NB4 (cell line): ENCODE measurements around the gene CCNB2.
"Not testable (repeated sequence)": the region's sequence is repeated elsewhere in the genome, so short reads cannot be mapped to it uniquely, and the experiment has no call there.

Source experiments
- DNase-seq: peaks from one replicate; pipeline ENCODE4 v3.0.0; 2010; ENCODE audit warnings: low read depth
- H3K4me3 ChIP-seq: one replicate; pipeline ENCODE4 v1.5.1; 2011; ENCODE audit warnings: mild to moderate bottlenecking, low read depth, low read length, moderate library complexity
- MAX ChIP-seq: IDR thresholded peaks from 2 replicates; pipeline ENCODE4 v1.6.1; 2011; ENCODE audit warnings: low read depth, low read length
- MYC ChIP-seq: IDR thresholded peaks from 2 replicates; pipeline ENCODE4 v1.6.1; 2011; ENCODE audit warnings: low read depth, low read length
- POLR2A ChIP-seq: IDR thresholded peaks from 2 replicates; pipeline ENCODE4 v1.6.1; 2011; ENCODE audit warnings: mild to moderate bottlenecking; ENCODE audit not compliant: insufficient read length; ENCODE audit errors: extremely low read depth
- TF ChIP-seq, protein P1 (sequence below): IDR thresholded peaks from one replicate; pipeline ENCODE4 v1.5.1; 2012; ENCODE audit warnings: low read depth, low read length

The CCNB2 gene

DNA sequence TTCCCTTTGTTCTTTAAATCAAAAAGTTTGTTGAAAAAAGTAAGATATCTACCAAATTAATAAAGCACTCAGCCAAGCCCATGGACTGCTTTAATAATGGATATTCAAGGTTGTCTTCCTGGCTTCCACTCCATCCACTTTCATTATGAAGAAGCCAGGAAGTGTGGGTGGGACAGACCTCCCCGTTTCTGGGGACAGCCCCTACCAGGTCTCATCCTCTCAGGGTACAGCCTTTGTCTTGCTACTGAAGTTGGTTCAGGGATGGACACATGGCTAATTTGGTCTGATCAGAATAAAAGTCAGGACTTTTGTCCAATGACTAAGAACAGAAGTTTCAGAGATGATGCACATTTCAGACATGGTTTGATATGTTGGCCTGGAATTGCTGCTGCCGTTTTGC, 32.6 kb downstream of the CCNB2 start:
- H3K4me3 ChIP-seq: no peak overlapping the region
- DNase-seq: no peak
- no peak for TF ChIP-seq MYC
- TF ChIP-seq POLR2A: no peak
- TF ChIP-seq, protein P1, sequence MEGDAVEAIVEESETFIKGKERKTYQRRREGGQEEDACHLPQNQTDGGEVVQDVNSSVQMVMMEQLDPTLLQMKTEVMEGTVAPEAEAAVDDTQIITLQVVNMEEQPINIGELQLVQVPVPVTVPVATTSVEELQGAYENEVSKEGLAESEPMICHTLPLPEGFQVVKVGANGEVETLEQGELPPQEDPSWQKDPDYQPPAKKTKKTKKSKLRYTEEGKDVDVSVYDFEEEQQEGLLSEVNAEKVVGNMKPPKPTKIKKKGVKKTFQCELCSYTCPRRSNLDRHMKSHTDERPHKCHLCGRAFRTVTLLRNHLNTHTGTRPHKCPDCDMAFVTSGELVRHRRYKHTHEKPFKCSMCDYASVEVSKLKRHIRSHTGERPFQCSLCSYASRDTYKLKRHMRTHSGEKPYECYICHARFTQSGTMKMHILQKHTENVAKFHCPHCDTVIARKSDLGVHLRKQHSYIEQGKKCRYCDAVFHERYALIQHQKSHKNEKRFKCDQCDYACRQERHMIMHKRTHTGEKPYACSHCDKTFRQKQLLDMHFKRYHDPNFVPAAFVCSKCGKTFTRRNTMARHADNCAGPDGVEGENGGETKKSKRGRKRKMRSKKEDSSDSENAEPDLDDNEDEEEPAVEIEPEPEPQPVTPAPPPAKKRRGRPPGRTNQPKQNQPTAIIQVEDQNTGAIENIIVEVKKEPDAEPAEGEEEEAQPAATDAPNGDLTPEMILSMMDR: no peak
- TF ChIP-seq MAX: no peak

DNA sequence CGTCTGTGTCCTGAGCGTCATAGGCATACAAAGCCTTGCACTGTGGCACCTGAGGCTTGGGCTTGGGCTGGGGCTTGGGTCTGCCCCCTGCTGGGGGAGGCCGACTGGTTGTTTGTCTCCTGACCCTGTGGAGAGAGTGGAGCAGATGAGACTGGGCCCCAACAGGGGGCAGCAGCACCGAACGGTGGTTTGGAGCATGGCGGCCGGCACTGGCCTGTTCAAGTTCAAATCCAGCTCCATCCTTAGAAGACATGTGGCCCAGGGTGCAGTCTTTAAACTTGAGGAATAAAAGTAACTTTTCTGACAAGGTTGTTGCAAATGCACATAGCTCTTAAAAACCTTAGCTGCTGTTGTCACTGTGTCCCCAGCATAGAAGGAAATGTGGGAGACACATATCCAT, 33.3 kb downstream of the CCNB2 start:
- peak; percentile 72 for DNase-seq
- TF ChIP-seq MYC (peak; percentile 16; the same call in 1 of the 2 replicates), MAX (no peak), POLR2A (no peak)
- TF ChIP-seq, protein P1: peak; percentile 84
- no peak overlapping the region for H3K4me3 ChIP-seq

DNA sequence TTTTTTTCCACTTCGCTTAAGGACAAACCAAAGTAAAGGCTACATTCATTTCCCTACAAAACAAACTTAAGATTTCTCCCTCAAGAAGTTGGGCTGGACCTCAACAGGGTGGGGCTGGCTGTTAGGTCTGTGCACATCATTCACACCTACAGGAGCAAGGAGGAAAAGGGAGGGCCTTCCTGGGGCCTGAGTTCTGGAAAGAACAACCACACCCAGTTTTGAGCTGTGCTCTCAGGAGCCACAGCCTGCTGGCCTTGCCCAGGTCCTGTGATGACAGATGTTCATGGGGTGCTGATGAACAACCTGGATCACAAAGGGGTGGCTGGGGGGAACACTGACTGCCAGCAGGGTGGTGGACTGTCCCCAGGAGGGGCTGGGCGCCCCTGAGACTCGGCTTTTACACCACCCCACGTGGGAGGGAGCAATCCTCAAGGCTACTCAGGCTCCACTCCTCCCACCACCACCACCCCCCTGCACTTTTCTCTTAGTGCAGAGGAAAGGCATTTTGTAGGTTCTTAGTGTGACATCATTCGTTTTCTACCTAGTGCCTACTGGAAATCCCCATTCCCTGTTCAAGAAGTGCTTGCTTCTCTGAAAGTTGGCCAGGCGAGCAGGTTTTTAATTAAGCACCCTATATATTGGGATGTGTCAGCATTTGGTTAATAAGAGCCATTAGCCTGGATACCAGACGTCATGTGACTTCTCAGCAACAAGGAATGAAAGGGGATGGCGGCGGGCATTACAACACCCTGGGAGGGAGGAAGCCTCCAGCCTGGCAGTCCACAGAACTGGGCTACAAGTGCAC, 35.7 kb downstream of the CCNB2 start:
- H3K4me3 ChIP-seq: no peak overlapping the region
- TF ChIP-seq MYC: no peak
- no peak for TF ChIP-seq MAX
- no peak for TF ChIP-seq POLR2A
- TF ChIP-seq, protein P1: no peak
- DNase-seq: no peak

DNA sequence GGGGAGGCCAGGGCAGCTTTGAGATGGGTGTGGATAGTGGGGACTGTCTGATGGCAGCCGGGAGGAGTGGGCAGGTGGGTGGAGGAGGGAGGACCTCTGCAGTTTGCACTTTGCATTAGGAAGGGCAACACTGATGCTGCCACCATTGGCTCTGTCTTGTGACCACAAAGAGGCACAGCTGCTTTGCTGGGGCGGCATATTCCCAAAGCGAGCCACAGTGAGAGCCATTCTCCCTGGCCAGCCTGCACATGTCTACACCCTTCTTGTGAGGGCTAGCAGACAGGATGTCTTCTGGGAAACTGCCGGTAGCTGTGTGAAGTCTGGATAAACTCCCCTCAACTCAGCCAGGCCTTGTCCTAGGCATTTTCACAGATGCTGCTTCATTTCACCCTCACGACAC, 38.3 kb downstream of the CCNB2 start:
- no peak for TF ChIP-seq MYC
- TF ChIP-seq, protein P1: no peak
- TF ChIP-seq MAX: no peak
- no peak for TF ChIP-seq POLR2A
- H3K4me3 ChIP-seq: no peak overlapping the region
- DNase-seq: no peak

DNA sequence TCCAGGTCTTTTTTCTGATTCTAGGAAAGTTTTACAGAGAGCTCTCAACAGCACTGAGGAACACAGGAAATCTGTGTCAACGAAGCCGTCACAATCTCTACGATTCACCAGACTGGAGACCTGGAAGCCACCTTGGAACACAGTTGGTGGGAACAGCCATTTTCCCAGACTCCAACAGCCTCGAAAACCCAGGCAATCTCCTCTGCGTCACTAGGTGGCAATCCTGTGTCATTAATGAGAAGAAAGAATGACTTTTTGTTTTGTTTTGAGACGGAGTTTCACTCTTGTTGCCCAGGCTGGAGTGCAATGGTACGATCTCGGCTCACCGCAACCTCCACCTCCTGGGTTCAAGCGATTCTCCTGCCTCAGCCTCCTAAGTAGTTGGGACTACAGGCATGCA, 39.6 kb downstream of the CCNB2 start:
- not testable (repeated sequence) for H3K4me3 ChIP-seq, DNase-seq

DNA sequence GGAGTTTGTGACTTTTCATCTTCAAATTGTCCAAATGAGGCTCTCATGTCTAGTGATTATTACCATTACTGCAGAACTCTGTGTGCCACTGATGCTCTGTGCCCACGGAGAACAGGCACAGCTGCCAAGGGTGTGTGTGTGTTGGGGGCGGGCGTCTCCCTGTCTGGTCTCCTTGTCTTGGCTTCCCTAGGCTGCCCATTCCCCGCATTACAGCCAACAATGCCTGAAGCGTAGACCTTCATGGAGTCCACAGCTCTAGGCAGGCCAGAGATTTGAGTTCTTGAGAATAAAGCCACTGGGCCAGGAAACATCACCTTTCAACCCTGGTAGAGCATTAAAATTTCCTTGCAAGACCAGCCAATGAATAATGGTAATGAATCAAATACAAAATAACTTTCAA, 42.7 kb downstream of the CCNB2 start:
- TF ChIP-seq, protein P1: no peak
- TF ChIP-seq MAX (no peak), MYC (no peak), POLR2A (no peak)
- H3K4me3 ChIP-seq: no peak overlapping the region
- no peak for DNase-seq
